HL-60/S4 treated with phorbol 12-myristate 13-acetate at 8.2 ng/mL for 4 days and 3 days (cell line): ENCODE data around the gene GOSR1.
"Not testable (repeated sequence)": the region's sequence is repeated elsewhere in the genome, so short reads cannot be mapped to it uniquely, and the experiment has no call there.

ENCODE experiments used
- in situ Hi-C: fragments of 300-500 bp; cut with MboI; formaldehyde crosslinking; loops from 2 replicates; pipeline ENCODE4 v1.15.0; 2022; ENCODE audit warnings: low sequenced_read_pairs

The GOSR1 gene

GRCh38 chr17:30560117-30561026, 83.2 kb downstream of the GOSR1 start:
- in situ Hi-C loops: not testable (repeated sequence)

- in situ Hi-C loops: not testable (repeated sequence)
These were observed 84.6 kb downstream of the GOSR1 start for GRCh38 chr17:30561766-30562165.

GRCh38 chr17:30563131-30563904, 86.1 kb downstream of the GOSR1 start:
- in situ Hi-C loops: not testable (repeated sequence)

- in situ Hi-C loops: not testable (repeated sequence)
These were observed 86.7 kb downstream of the GOSR1 start for GRCh38 chr17:30563905-30564390.

GRCh38 chr17:30564422-30565072, 87.3 kb downstream of the GOSR1 start:
- in situ Hi-C loops: not testable (repeated sequence)

- in situ Hi-C loops: no loop called here
These were observed 88.1 kb downstream of the GOSR1 start for GRCh38 chr17:30565073-30565935.

GRCh38 chr17:30566104-30566503, 88.9 kb downstream of the GOSR1 start:
- in situ Hi-C loops: not testable (repeated sequence)

GRCh38 chr17:30566516-30567225, 89.5 kb downstream of the GOSR1 start:
- in situ Hi-C loops: not testable (repeated sequence)

GRCh38 chr17:30567231-30568116, 90.3 kb downstream of the GOSR1 start:
- in situ Hi-C loops: no loop called here

- in situ Hi-C loops: no loop called here
These were observed 90.9 kb downstream of the GOSR1 start for GRCh38 chr17:30568117-30568430.

- in situ Hi-C loops: not testable (repeated sequence)
These were observed 92.4 kb downstream of the GOSR1 start for GRCh38 chr17:30569531-30570175.

- in situ Hi-C loops: no loop called here
These were observed 93.0 kb downstream of the GOSR1 start for GRCh38 chr17:30570191-30570590.

- in situ Hi-C loops: no loop called here
These were observed 93.5 kb downstream of the GOSR1 start for GRCh38 chr17:30570596-30571265.

GRCh38 chr17:30571404-30571803, 94.2 kb downstream of the GOSR1 start:
- in situ Hi-C loops: not testable (repeated sequence)

- in situ Hi-C loops: no loop called here
These were observed 94.7 kb downstream of the GOSR1 start for GRCh38 chr17:30571921-30572320.

GRCh38 chr17:30572651-30573554, 95.7 kb downstream of the GOSR1 start:
- in situ Hi-C loops: not testable (repeated sequence)
